NCI-H1417 (cell line): Measurements from ENCODE around the gene TSPAN32.

Experiments used
- DNase-seq, 3 experiments: peaks; one replicate each; lab custom pipeline; 2025; lab: John Stamatoyannopoulos, UW

Gene TSPAN32

DNA sequence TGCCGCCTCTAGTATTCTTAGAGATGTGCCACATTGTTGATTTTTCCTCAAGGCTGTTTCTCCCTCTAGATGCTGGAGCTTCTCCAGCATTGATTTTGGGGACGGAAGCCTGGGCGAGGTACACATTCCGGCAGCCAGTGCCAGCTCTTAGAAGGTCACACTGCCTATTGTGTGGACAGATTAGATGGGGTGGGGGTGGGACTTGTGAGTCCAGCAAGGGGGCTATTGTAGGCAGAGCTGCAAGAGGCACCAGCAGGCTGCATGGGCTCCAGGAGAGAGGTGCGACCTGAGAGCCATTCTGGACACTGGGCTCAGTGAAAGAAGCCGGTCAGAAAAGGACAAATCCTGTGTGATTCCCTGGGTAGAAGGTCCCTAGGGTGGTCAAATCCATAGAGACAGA, 12.5 kb upstream of the TSPAN32 start:
- DNase-seq: no peak

DNA sequence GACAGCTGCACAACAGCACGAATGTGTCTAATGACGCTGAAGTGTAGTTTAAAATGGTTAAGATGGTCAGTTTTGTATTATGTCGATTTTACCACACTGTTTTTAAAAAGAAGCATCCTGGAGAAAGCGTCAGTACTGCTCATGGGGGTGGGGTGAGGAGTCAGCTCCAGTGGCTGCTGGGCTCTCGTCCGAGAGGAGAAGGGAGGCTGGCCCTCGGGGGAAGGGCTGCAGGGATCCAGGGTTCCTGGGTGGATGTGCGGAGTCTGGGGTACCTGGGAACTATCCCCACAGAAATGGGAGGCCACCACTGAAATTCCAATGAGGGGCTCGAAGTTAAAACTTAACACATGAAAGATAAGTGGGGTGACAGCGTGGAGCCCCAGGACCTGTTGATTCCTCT, 12.0 kb upstream of the TSPAN32 start:
- no peak for DNase-seq

DNA sequence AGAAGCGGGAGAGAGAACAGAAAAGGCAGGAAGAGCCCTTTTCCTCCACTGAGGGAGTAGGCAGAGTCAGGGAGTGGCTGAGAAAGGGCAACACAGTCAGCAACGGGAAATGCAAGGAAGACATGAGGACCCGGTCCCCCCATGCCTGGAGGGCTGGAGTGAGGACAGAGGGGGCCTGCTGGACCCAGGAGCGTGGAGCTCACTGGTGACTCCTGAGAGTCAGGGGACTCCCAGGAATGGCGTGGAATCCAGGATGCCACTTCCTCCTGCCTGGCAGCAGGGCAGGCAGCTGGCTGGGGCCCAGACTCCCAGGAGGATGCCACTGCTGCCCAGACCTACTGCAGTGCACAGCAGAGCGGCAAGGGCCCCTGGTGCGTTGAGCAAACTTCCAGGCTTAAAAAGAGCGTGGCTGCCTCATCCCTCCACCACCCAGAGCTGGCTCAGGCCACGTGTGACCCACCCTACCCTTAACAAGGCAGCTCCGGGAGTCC, 11.4 kb upstream of the TSPAN32 start:
- DNase-seq: peak in 2 of 3 experiments; percentile 60 to 73

DNA sequence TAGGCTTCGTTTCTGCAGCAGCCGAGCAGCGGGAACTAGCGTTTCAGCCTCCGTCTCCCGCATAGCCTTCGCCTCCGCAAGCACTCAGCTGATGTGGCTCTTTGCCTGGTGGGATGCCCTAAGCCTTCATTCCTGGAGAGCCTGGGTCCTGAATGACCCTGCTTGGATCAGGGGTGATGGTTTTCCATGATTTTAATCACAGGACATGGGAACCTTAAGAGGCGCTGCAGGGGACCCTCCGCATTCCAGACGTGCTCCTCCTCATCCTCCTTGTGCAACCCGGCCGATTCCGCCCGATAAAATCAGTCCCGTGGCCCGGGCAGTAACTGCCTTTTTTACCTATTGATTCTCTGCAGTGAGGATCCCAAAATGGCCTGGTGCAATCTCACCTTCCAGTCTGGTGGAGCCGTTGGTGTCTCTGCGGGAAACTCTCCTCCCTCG, 8.3 kb upstream of the TSPAN32 start:
- no peak for DNase-seq

DNA sequence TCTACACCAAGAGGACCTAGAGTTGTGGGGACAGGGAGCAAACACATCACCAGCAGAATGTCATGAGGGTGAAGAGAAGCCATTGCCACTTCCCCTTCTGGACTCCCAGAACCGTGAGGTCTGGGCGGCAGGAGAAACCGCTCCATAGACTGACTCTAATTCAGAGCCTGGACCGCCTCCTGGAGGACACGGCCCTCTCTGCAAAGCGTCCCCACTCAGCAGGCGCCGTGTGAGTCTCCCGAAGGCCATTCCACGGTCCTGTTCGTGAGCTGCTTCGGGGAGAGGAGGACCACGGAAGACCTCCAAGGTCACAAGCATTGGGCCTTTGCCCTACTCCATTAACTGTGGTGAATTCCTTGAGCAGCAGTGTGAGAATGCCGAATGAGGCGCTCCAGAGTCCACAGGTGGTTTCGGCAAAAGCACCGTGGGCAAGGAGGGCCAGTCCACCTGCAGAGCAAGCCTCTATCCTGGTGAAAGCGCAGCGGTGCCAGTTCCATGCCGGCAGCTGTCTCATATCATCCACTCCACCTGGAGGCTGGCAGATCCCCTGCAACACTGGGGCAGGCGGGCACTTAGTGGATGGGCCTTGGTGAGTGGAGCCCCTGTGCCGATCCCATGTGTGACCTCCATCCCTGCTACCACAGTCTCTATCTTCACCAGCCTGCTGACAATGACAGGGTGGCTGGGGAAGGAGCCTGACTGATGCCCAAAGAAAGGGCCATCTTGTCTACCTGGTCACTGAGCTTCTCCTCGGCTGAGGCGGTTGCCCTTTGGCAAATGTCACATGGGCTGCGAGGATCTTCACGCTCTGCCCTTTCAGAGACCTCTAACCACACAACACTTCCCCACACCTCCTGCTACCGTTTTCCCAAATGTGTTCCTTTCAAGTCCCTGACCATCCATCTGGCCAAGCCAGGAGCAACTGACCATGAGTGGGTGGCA, 7.6 kb upstream of the TSPAN32 start:
- no peak for DNase-seq

DNA sequence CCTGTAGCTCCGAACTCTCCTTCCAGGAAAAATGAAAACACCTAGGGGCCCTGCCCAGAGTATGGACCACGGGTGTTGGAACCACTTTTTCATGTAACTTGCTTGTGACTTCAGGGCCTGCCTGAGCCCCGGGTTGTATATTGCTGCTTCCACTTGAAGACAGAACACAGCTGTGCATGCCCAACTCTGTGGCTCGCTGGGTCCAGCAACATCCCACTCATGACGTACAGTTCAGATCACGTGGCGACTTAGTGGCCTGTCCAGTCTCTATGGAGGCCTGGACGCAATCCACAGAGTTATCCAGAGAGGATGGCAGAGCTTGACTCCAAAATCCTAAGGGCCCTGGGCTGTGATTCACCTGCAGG, 6.9 kb upstream of the TSPAN32 start:
- DNase-seq: no peak

DNA sequence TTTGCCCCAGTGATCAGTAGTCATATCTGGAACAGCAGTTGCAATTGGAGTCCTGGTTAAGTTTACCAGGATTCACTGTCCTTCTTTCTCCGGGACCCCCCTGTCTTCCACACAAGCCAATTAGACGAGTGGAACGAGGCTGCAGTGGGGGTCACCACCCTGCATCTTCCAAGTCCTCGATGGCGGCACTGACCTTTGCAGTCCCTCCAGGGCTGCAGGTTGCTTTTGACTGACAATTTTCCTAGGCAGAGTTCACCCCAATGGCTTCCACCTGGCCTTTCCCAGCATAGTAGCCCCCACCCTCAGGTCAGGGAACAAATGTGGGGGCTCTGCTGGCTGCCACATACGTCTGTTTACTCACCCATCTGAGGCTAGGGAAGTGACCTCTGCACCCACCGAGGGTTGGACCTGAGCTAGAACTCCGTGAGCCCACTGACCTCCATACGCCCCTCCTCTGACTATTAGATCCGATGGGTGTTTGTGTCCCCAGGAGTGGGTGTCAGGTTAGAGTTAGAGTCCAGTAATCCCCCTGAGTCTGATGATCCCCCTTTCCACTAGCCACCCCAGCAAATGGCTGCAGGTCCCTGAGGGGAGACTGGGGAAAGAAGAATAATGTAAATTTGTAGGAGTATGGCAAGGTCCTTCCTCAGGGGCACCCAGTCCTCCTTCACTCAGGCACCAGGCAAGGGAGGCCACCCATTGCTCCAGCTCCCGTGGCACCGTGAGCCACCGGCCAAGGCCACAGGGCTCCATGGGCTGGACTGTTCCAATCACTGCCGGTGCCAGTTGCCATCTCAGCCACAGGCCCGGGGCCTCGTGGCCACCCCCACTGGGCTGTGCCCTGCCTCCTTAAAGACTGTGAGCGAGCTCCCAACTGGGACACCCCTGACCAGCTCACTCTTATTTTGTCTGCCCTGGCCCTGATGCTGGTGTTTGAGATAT, 5.6 kb upstream of the TSPAN32 start:
- no peak for DNase-seq

DNA sequence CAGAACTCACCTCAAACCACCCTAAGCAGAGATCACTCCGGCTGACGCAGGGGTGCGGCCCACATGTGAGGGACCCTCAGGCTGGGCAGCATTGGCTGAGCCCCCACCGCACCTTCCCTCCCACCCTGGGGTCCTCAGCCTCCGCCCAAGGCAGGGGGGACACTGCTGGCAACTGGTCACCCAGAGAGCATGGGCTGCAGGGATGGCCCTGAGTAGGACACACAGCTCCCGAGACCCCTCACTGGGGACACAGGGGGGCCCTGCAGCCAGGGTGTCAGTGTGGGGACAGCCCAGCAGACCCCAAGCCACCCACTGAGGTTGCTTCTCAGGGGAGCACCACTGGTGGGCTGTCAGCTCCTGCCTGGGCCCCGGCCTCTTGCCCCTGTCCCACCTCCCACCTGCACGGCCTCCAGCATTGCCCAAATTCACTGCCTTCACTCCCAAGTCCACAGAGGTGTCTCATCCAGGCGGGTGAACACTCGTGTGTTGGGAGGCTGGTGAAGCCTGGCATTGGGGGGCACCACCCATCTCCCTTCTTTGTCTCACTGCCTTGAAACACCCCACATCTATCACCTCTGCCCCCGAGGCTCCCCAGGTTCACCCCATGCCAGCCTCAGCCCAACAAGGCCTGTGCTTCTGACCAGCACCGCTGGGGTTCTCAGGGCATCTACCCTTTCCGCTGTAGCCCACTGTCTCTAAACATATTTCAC, 4.7 kb upstream of the TSPAN32 start:
- no peak for DNase-seq

DNA sequence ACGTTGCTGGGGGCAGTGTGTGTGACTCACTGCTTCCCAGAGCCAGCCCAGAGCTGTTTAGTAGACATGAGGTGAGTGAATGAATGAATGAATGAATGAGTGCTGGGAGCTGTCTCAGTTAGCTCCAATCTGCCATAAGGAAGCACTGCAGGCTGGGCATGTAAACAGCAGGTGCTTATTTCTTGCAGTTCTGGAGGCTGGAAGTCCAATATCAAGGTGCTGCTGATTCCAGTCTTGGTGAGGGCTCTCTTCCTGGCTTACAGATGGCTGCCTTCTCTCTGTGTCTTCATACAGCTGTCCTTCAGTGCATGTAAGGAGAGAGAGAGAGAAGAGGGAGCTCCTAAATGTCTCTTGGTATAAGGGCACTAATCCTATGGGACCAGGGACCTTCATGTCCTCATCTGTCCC, 4.2 kb upstream of the TSPAN32 start:
- DNase-seq: no peak

DNA sequence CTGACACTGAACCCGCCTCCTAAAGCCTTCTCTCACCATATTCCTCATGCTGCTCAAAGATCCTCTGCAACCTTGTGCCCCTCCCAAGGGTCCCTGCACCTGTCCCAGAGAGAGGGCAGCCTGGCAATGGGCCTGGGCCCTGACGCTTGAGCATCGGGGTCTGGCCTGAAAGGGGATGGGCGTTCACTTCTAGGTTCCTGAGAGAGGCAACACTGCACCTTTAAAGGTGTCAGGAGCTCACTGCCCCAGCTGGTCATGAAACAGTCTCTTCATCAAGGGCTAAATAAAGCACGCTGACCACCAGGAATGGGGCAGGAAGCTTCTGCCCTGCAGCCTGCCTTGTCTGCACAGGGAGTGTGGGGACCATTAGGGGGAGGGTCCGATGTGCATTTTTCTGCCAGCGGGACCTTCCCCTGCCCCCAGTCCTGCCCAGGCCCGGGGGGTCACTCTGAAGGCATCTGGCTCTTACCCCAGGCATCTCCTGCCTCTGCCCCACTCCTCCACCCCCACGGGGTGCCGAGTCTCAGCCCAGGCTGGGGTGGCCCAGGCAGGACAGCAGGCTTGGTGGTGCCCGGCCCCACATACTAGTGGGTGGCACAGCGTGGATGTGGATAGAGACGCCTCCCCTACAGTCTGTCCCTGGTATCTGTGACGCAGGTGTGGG, 3.5 kb upstream of the TSPAN32 start:
- DNase-seq: no peak

DNA sequence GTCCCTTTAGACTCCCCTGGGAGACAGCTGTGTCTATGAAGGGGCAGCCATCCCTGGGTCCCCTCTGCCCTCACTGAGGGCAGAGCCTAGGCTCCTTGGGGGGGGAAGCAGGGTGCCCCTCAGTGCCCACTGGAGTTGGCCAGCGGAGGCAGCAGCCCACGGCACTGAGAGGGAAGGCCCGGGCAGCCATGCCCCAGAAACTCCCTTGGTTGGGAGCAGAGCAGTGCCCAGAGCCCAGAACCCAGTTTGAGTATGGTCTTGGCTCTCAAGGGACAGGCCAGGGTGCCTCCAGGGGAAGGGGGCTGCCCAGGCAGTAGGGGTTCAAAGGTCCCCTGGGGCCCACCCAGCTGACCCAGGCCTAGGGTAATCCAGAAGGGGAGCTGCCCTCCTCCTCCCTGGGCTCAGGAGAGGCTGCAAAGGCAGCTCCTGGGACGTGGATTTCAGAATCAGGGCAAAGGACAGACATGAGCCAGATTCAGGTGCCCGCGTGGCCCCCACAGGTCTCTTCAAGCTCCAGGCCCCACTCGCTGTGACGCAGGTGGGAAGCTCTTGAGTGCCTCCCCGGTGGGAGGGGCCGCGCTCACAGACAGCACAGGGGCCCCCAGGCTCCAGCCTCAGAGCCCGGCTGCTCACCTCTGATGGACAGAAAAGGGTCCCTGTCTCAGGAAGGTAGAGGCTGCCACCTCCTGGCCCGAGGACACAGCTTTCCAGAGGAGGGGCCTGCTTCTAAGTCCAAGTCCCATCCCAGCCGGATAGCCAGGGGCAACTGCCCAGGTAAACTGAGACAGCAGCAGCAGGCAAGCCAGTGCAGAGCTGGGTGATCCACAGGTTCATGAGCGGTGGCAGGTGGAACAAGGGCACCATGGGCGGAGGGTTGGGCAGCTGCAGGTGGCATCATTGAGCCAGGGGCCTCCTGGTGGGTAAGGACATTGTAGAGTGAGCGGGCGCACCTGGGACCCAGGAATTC, 2.7 kb upstream of the TSPAN32 start:
- DNase-seq: peak in 2 of 3 experiments; percentile 88 to 91

DNA sequence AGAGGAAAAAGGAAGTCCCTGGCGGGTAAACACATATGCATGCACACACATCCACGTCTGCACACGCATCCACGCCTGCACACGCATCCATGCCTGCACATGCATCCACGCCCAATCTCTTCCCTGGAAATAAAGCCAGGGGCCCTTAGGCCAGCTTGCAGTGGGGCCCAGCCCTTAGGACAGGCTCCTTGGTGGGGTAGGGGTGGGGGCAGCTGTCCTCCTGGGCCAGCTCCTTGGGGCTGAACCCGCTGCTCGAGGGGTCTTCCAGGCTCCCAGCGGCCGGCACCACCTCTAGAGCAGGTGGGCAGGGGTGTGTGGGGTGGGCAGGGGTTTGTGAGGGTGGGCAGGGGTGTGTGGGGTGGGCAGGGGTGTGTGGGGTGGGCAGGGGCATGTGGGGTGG, 2.0 kb upstream of the TSPAN32 start:
- no peak for DNase-seq

DNA sequence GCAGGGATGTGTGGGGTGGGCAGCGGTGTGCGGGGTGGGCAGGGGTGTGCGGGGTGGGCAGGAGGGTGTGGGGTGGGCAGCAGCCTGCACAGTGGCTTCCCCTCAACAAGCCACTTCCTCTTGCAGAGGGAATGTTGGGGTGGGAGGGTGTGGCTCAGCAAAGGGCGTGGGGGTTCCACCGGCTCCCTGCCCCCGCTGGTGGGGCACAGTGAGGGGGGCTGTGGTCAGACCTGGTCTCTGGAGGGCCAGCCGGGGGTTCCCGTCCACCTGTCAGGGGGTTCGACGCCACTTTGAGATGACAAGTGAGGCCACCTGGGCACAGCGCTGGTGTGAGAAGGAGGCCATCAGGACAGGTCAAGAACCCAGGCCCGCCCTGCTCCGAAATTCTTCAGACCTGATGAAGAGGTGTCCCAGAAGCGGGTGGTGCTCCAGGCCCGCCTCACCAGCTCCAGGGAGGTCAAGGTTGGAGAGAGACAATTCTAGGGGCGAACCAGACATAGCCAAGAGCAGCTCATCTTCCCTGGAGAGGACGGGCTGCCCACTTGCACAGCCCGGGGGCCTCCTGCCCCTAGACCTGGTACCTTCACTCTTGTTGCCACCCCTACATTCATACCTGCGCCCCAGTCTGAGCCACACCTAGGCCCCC, 1.4 kb upstream of the TSPAN32 start:
- no peak for DNase-seq

DNA sequence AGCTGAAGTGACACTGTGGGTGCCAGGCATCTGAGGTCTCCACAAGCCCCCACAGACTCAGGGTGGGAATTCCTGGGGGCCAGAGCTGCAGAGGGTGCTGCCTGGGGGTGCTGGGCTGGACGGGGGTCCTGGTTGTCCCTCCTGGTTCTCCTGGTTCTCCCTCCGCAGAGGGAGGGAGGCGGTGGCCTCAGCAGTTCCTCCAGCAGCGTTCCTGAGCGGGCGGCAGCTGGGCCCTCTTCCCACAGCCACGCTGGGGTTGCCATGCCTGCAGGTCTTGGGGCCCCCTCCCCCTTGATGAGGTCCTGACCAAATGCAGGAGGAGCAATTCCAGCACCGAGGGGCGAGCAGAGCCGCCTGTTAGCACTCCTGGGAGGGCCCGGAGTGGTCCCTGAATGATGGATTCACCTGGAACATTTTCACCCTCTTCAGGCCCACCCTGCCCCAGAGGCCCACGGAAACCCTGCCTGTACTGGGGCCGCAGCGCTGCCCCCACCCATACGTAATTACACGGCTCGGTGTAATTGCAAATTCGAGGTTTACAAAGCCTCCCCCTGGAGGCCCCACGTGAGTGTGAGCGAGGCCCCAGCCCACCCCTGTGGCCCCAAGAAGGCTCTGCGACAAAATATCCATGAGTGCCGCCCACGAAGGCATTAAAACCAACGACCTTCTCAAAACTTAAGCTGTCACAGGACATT, 730 bp upstream of the TSPAN32 start:
- peak in 1 of 3 experiments; percentile 39 for DNase-seq

DNA sequence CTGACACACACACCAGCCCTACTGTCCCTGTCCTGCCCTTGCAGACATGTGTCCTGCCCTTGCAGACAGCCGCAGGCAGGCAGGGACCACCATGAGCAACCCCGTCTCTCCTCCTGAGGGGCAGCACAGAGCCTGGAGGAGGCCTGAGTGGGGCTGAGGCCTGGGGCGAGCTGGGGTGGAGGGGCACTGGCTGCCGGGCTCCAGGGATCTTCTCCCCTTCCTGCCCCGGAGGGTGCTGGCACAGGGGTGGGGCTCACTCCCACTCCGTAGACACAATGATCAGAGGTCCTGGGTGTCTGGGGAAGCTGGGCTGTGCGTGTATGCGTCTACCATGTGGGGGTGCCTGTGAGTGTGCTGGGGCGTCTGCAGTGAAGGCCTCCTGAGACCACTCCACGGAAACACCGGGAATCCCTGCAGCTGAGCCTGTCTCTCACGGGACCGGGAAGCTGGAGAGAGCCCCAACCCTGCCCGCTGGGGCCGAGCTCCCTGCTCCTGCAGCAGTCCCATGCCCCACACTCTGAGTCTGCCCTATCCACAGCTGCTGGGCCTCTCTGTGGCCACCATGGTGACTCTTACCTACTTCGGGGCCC, 588 bp downstream of the TSPAN32 start:
- DNase-seq: no peak

DNA sequence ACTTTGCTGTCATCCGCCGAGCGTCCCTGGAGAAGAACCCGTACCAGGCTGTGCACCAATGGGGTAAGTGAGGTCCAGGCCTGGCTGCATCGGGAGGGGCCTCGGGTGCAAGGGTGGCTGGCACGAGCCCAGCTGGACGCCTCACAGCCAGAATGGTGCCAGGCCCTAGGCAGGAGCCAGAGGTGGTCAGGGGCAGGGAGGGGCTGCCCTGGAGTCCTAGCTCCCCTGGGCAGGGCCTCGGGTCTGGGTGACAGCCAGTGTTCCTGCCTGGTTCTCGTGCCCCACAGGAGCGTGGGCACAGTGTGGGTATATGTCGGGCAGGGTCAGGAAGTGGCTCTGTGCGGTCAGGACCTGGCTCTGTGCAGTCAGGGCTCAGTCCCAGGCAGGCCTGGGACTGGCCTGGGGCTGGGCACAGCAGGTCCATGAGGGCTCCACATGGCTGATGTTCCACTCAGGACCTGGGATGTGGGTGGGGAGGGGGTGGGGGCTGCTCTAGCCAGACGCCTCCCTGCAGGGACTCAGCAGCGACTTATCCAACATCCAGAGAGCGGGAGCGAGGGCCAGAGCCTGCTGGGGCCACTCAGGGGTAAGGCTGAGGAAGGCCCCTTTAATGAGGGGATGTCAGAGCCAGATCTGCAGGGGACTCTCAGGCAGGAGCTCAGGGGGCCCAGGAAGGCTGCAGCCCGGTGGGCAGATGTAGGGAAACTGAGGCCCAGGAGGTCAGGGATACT, 1.2 kb downstream of the TSPAN32 start:
- no peak for DNase-seq

DNA sequence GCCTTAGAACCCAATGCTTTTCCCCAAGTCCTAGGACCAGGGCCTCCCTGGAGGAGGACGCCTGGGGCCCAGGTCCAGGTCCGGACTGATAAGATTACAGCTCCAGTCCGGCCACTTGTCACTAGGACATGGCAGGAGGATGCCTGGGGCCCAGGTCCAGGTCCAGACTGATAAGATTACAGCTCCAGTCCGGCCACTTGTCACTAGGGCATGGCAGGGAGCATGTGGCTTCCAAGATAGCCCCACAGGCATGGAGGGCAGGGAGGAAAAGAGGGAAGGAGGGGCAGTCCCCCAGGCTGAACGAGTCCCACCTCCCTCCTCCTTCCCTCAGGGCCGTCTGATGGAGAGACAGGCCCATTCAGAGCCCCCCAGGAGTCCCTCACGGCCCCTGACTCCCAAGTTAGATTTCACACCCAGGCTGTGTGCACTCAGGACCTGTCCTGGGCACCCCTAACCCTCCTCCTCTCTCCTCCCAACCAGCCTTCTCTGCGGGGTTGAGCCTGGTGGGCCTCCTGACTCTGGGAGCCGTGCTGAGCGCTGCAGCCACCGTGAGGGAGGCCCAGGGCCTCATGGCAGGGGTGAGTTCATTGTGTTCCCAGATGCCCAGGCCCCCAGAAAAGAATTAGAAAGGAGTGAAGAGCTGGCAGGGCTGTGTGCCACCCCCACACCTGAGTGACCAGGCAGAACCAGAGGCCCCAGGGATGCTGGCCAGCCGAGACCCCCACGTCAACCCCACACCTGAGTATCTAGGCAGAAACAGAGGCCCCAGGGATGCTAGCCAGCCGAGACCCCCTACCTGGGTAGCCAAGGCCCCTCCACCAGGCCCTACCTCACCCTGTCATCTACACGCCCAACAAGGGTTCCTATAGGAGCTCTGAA, 2.1 kb downstream of the TSPAN32 start:
- DNase-seq: no peak
